Fibroblast of lung (primary cell): ENCODE measurements around the gene SESN1.

ENCODE experiments used
- EZH2 ChIP-seq: IDR thresholded peaks from 2 replicates; pipeline ENCODE4 v1.5.1; 2012; ENCODE audit warnings: low read length, control low read depth, mild to moderate bottlenecking; ENCODE audit errors: missing control alignments
- TF ChIP-seq, protein P1 (sequence below), 2 donors: IDR thresholded peaks in 1 of 2; conservative IDR thresholded peaks in 1 of 2; 1 replicate in 1 of 2; 2 replicates in 1 of 2; pipeline ENCODE4 v1.5.1; 2011 to 2012; ENCODE audit warnings: low read length in 2 of 2, control low read depth in 1 of 2, inconsistent platforms in 1 of 2, low read depth in 1 of 2, mild to moderate bottlenecking in 1 of 2

- TF ChIP-seq, protein P1, sequence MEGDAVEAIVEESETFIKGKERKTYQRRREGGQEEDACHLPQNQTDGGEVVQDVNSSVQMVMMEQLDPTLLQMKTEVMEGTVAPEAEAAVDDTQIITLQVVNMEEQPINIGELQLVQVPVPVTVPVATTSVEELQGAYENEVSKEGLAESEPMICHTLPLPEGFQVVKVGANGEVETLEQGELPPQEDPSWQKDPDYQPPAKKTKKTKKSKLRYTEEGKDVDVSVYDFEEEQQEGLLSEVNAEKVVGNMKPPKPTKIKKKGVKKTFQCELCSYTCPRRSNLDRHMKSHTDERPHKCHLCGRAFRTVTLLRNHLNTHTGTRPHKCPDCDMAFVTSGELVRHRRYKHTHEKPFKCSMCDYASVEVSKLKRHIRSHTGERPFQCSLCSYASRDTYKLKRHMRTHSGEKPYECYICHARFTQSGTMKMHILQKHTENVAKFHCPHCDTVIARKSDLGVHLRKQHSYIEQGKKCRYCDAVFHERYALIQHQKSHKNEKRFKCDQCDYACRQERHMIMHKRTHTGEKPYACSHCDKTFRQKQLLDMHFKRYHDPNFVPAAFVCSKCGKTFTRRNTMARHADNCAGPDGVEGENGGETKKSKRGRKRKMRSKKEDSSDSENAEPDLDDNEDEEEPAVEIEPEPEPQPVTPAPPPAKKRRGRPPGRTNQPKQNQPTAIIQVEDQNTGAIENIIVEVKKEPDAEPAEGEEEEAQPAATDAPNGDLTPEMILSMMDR (conservative IDR thresholded peaks at IDR 0.05 in 1 of 2, IDR thresholded peaks at IDR 0.05 in 1 of 2; ENCODE audit: low read depth in 1 of 2, low read length in 2 of 2), result no peak
- no peak for TF ChIP-seq EZH2
Observed at GRCh38 chr6:109081026-109081425, 13.6 kb downstream of the SESN1 start.
